GM10266 (cell line): ENCODE data around the gene CNTNAP4.

Experiments
- DNase-seq: peaks from one replicate; pipeline ENCODE4 v3.0.0; 2012; ENCODE audit errors: extremely low spot score
- CTCF ChIP-seq: IDR thresholded peaks from 2 replicates; pipeline ENCODE4 v1.5.1; 2012; ENCODE audit warnings: mild to moderate bottlenecking, low read depth; ENCODE audit not compliant: control insufficient read depth, insufficient read depth; ENCODE audit errors: missing control alignments

The CNTNAP4 gene

GRCh38 chr16:76371441-76371840, 94.2 kb downstream of the CNTNAP4 start:
- no peak for TF ChIP-seq CTCF
- no peak for DNase-seq

GRCh38 chr16:76373998-76374397, 96.8 kb downstream of the CNTNAP4 start:
- DNase-seq = no peak
- TF ChIP-seq CTCF = no peak

- no peak for TF ChIP-seq CTCF
Observed at GRCh38 chr16:76376988-76377387, 99.8 kb downstream of the CNTNAP4 start.

GRCh38 chr16:76378020-76378419, 100.8 kb downstream of the CNTNAP4 start:
- TF ChIP-seq CTCF = no peak
- DNase-seq = no peak

More at GRCh38 chr16:76376988-76377387, 99.8 kb downstream of the CNTNAP4 start:
- DNase-seq = no peak

GRCh38 chr16:76381096-76381495, 103.9 kb downstream of the CNTNAP4 start:
- DNase-seq = no peak
- no peak for TF ChIP-seq CTCF

GRCh38 chr16:76385601-76386230, 108.5 kb downstream of the CNTNAP4 start:
- TF ChIP-seq CTCF = no peak
- DNase-seq = no peak

- no peak for TF ChIP-seq CTCF
- no peak for DNase-seq
Observed at GRCh38 chr16:76386784-76387183, 109.6 kb downstream of the CNTNAP4 start.
